K562 (cell line): ENCODE measurements around the gene ATP5F1D. TPM values are rescaled to one million over a fixed set of nuclear protein-coding genes. Genes with fewer than 3 reads are reported as not detected.

Experiments used
- ARID2 ChIP-seq: fragments of 450-650 bp; IDR thresholded peaks from 2 replicates; pipeline ENCODE4 v1.6.1; 2017; ENCODE audit warnings: antibody characterized with exemption, mild to moderate bottlenecking
- CC2D1A ChIP-seq: fragments of 450-650 bp; IDR thresholded peaks from 2 replicates; pipeline ENCODE4 v1.6.1; 2017; ENCODE audit warnings: mild to moderate bottlenecking
- EHMT2 ChIP-seq: fragments of 450-650 bp; IDR thresholded peaks from 2 replicates; pipeline ENCODE4 v1.6.1; 2018; ENCODE audit warnings: antibody characterized with exemption
- EZH2 ChIP-seq: IDR thresholded peaks from 2 replicates; pipeline ENCODE4 v1.6.1; 2012; ENCODE audit warnings: low read depth, mild to moderate bottlenecking, inconsistent platforms, low read length, borderline replicate concordance
- HDGF ChIP-seq: fragments of 450-650 bp; IDR thresholded peaks from 2 replicates; pipeline ENCODE4 v1.6.1; 2016
- MEIS2 ChIP-seq: fragments of 450-650 bp; IDR thresholded peaks from 2 replicates; pipeline ENCODE4 v1.6.1; 2014; ENCODE audit warnings: mild to moderate bottlenecking; ENCODE audit not compliant: partially characterized antibody
- RBM25 ChIP-seq: fragments of 200-400 bp; formaldehyde crosslinking; IDR thresholded peaks from 2 replicates; pipeline ENCODE4 v1.6.1; 2018; ENCODE audit warnings: low read length, low read depth, moderate library complexity; ENCODE audit not compliant: severe bottlenecking
- SREBF2 ChIP-seq: sonication (generic); formaldehyde crosslinking; IDR thresholded peaks from 2 replicates; pipeline ENCODE4 v1.4.0; 2020; ENCODE audit warnings: mild to moderate bottlenecking, missing genetic modification reagents
- TEAD1 ChIP-seq, 2 experiments: fragments of 450-650 bp in 1 of 2; sonication (generic) in 1 of 2; formaldehyde crosslinking; IDR thresholded peaks; 2 replicates each; pipeline versions ENCODE4 v1.4.0 to v1.8.0; 2020 to 2022; ENCODE audit warnings: mild to moderate bottlenecking in 2 of 2, missing genetic modification reagents in 1 of 2
- YY1 ChIP-seq, 3 experiments: IDR thresholded peaks; 2 replicates each; pipeline ENCODE4 v1.6.1; 2011; ENCODE audit warnings: low read length in 2 of 3, mild to moderate bottlenecking in 2 of 3, moderate library complexity in 2 of 3, borderline replicate concordance in 1 of 3, control low read depth in 1 of 3, low read depth in 1 of 3; ENCODE audit not compliant: insufficient read depth in 3 of 3, insufficient replicate concordance in 2 of 3, control insufficient read depth in 1 of 3, insufficient read length in 1 of 3; ENCODE audit errors: extremely low read depth in 1 of 3
- ZNF143 ChIP-seq: sonication (generic); formaldehyde crosslinking; IDR thresholded peaks from 2 replicates; pipeline ENCODE4 v1.9.0; 2022; ENCODE audit warnings: mild to moderate bottlenecking, missing genetic modification reagents
- polyA plus RNA-seq, 8 experiments: library from polyadenylated mRNA; depleted of rRNA in 4 of 8; stranded (reverse) in 5 of 8; unstranded in 3 of 8; fragments of >200 nt; fragmentation: Nextera tagmentation in 2 of 8; fragmentation: Illumina TruSeq in 1 of 8; extraction: Ambion mirVana in 2 of 8; extraction: Trizol in 1 of 8; gene quantifications; 2 replicates each; pipeline versions ENCODE4 v1.2.1 to v1.2.3, GENCODE V29; 2011 to 2014; ENCODE audit warnings: inconsistent platforms in 1 of 8, missing spikeins in 1 of 8
- total RNA-seq, 7 experiments: library from RNA; depleted of rRNA in 6 of 7; stranded (reverse); fragments of >200 nt in 6 of 7; fragmentation: Illumina TruSeq in 2 of 7; extraction: Trizol in 2 of 7; gene quantifications; 2 replicates each; pipeline versions ENCODE4 v1.2.1 to v1.2.3, GENCODE V29; 2011 to 2021; ENCODE audit warnings: low replicate concordance in 1 of 7
- TF ChIP-seq, protein P1 (sequence below), 2 experiments: IDR thresholded peaks; 2 replicates each; pipeline ENCODE4 v1.6.1; 2011; ENCODE audit warnings: borderline replicate concordance in 1 of 2, control low read depth in 1 of 2, low read depth in 1 of 2, low read length in 1 of 2, mild to moderate bottlenecking in 1 of 2, mixed read lengths in 1 of 2, moderate library complexity in 1 of 2; ENCODE audit not compliant: insufficient read depth in 1 of 2, insufficient read length in 1 of 2, poor library complexity in 1 of 2, severe bottlenecking in 1 of 2; ENCODE audit errors: extremely low read depth in 1 of 2
- TF ChIP-seq, protein P2 (sequence below): fragments of 450-650 bp; IDR thresholded peaks from 2 replicates; pipeline ENCODE4 v1.6.1; 2017; ENCODE audit warnings: antibody characterized with exemption, mild to moderate bottlenecking
- TF ChIP-seq, protein P3 (sequence below): sonication (generic); formaldehyde crosslinking; IDR thresholded peaks from 2 replicates; pipeline ENCODE4 v1.9.0; 2022; ENCODE audit warnings: mild to moderate bottlenecking, missing genetic modification reagents
- TF ChIP-seq, protein P4 (sequence below): sonication (generic); formaldehyde crosslinking; IDR thresholded peaks from 2 replicates; pipeline ENCODE4 v1.9.0; 2022; ENCODE audit warnings: mild to moderate bottlenecking, missing genetic modification reagents
- TF ChIP-seq, protein P5 (sequence below): sonication (generic); formaldehyde crosslinking; IDR thresholded peaks from 2 replicates; pipeline ENCODE4 v1.8.1; 2023; ENCODE audit warnings: mild to moderate bottlenecking, missing genetic modification reagents

Gene ATP5F1D
- total and polyA plus RNA-seq, 9 of the 15 experiments (the other 6 are each of a cell fraction or from before 2014, with no cell fraction given) = 3.9 to 409 (median 36.8) TPM

DNA sequence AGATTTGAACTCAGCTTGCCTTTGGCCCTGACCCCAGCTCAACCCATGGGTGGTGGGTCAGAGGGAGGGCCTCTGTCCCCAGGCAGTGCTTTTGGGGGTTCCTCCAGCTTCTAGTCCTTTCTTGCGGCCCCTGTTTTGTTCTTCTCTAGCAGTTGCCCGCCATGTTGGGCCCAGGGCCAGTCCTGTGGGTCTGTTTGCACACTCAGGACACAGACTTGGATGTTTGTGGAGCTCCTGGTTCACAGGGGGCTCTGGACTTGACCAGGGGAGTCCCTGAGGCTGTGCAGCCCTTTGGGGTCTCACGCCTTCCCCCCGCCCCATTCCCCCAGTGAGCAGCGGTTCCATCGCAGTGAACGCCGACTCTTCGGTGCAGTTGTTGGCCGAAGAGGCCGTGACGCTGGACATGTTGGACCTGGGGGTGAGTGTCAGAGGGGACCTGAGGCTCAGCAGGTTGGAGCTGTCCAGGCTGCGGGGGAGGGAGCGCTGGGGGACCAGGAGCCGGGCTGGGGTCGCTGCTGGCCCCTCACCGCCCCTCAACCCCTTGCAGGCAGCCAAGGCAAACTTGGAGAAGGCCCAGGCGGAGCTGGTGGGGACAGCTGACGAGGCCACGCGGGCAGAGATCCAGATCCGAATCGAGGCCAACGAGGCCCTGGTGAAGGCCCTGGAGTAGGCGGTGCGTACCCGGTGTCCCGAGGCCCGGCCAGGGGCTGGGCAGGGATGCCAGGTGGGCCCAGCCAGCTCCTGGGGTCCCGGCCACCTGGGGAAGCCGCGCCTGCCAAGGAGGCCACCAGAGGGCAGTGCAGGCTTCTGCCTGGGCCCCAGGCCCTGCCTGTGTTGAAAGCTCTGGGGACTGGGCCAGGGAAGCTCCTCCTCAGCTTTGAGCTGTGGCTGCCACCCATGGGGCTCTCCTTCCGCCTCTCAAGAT is 2.5 kb downstream of the ATP5F1D start (continued):
- TF ChIP-seq, protein P1, sequence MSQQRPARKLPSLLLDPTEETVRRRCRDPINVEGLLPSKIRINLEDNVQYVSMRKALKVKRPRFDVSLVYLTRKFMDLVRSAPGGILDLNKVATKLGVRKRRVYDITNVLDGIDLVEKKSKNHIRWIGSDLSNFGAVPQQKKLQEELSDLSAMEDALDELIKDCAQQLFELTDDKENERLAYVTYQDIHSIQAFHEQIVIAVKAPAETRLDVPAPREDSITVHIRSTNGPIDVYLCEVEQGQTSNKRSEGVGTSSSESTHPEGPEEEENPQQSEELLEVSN (IDR thresholded peaks at IDR 0.05; ENCODE audit: borderline replicate concordance in 1 of 2, extremely low read depth in 1 of 2, insufficient read depth in 1 of 2, insufficient read length in 1 of 2, low read depth in 1 of 2, low read length in 1 of 2, poor library complexity in 1 of 2, severe bottlenecking in 1 of 2) = peak in 1 of 2 experiments; percentile 19
- TF ChIP-seq CC2D1A (0 out of 2 replicates have a peak, but pooled peaks have one; percentile 57), TEAD1 (CRISPR knock-in tag; IDR thresholded peaks at IDR 0.05) (0 out of 4 replicates have a peak, but pooled peaks of 1 of the 2 experiments have one; percentile 48), ARID2 (peak; percentile 42; the same call in 1 of the 2 replicates), SREBF2 (CRISPR knock-in tag) (no peak), MEIS2 (peak; percentile 55), ZNF143 (CRISPR knock-in tag) (peak; percentile 35; the same call in 1 of the 2 replicates), YY1 (IDR thresholded peaks at IDR 0.05; ENCODE audit: borderline replicate concordance in 1 of 3, control insufficient read depth in 1 of 3, extremely low read depth in 1 of 3, insufficient read depth in 3 of 3, insufficient read length in 1 of 3, insufficient replicate concordance in 2 of 3, low read depth in 1 of 3, low read length in 2 of 3) (peak in 1 of 3 experiments; percentile 50), EHMT2 (no peak), HDGF (no peak), RBM25 (no peak), EZH2 (no peak)
- TF ChIP-seq, protein P2, sequence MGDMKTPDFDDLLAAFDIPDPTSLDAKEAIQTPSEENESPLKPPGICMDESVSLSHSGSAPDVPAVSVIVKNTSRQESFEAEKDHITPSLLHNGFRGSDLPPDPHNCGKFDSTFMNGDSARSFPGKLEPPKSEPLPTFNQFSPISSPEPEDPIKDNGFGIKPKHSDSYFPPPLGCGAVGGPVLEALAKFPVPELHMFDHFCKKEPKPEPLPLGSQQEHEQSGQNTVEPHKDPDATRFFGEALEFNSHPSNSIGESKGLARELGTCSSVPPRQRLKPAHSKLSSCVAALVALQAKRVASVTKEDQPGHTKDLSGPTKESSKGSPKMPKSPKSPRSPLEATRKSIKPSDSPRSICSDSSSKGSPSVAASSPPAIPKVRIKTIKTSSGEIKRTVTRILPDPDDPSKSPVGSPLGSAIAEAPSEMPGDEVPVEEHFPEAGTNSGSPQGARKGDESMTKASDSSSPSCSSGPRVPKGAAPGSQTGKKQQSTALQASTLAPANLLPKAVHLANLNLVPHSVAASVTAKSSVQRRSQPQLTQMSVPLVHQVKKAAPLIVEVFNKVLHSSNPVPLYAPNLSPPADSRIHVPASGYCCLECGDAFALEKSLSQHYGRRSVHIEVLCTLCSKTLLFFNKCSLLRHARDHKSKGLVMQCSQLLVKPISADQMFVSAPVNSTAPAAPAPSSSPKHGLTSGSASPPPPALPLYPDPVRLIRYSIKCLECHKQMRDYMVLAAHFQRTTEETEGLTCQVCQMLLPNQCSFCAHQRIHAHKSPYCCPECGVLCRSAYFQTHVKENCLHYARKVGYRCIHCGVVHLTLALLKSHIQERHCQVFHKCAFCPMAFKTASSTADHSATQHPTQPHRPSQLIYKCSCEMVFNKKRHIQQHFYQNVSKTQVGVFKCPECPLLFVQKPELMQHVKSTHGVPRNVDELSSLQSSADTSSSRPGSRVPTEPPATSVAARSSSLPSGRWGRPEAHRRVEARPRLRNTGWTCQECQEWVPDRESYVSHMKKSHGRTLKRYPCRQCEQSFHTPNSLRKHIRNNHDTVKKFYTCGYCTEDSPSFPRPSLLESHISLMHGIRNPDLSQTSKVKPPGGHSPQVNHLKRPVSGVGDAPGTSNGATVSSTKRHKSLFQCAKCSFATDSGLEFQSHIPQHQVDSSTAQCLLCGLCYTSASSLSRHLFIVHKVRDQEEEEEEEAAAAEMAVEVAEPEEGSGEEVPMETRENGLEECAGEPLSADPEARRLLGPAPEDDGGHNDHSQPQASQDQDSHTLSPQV = peak; percentile 59; the same call in 1 of the 2 replicates
- TF ChIP-seq, protein P3, sequence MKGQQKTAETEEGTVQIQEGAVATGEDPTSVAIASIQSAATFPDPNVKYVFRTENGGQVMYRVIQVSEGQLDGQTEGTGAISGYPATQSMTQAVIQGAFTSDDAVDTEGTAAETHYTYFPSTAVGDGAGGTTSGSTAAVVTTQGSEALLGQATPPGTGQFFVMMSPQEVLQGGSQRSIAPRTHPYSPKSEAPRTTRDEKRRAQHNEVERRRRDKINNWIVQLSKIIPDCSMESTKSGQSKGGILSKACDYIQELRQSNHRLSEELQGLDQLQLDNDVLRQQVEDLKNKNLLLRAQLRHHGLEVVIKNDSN (CRISPR knock-in tag) = no peak
- TF ChIP-seq, protein P4, sequence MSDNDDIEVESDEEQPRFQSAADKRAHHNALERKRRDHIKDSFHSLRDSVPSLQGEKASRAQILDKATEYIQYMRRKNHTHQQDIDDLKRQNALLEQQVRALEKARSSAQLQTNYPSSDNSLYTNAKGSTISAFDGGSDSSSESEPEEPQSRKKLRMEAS (CRISPR knock-in tag) = peak; percentile 50; the same call in 1 of the 2 replicates
- TF ChIP-seq, protein P5, sequence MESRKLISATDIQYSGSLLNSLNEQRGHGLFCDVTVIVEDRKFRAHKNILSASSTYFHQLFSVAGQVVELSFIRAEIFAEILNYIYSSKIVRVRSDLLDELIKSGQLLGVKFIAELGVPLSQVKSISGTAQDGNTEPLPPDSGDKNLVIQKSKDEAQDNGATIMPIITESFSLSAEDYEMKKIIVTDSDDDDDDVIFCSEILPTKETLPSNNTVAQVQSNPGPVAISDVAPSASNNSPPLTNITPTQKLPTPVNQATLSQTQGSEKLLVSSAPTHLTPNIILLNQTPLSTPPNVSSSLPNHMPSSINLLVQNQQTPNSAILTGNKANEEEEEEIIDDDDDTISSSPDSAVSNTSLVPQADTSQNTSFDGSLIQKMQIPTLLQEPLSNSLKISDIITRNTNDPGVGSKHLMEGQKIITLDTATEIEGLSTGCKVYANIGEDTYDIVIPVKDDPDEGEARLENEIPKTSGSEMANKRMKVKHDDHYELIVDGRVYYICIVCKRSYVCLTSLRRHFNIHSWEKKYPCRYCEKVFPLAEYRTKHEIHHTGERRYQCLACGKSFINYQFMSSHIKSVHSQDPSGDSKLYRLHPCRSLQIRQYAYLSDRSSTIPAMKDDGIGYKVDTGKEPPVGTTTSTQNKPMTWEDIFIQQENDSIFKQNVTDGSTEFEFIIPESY = peak; percentile 51; the same call in 1 of the 2 replicates
